WI38 (cell line): ENCODE results near the gene EPB41L2.

Experiments used
- H3K4me3 ChIP-seq: 2 replicates; pipeline ENCODE4 v1.5.1; 2011; ENCODE audit warnings: low read depth, mild to moderate bottlenecking, control low read depth, low read length
- TF ChIP-seq, protein P1 (sequence below): IDR thresholded peaks from 2 replicates; pipeline ENCODE4 v1.5.1; 2012; ENCODE audit warnings: low read depth, mild to moderate bottlenecking, control low read depth, low read length

The EPB41L2 gene

DNA sequence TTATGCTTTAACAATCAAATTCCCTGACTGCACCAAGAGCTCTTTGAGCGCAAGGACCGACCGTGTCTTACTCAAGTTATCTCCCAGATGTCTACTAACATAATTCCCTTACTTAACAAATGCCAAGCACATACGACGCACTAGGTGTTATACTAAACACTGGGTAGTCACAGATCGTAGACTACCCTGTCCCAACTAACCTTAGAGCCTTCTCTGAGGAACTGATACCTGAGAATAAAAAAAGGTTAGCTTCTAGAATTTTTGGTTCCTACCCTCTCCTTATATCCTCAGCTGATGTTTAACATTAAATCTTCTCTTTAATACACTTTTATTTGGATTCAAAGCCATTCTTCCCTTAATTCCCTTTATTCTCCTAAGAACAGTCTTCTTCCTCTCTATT, 38.5 kb downstream of the EPB41L2 start:
- TF ChIP-seq, protein P1, sequence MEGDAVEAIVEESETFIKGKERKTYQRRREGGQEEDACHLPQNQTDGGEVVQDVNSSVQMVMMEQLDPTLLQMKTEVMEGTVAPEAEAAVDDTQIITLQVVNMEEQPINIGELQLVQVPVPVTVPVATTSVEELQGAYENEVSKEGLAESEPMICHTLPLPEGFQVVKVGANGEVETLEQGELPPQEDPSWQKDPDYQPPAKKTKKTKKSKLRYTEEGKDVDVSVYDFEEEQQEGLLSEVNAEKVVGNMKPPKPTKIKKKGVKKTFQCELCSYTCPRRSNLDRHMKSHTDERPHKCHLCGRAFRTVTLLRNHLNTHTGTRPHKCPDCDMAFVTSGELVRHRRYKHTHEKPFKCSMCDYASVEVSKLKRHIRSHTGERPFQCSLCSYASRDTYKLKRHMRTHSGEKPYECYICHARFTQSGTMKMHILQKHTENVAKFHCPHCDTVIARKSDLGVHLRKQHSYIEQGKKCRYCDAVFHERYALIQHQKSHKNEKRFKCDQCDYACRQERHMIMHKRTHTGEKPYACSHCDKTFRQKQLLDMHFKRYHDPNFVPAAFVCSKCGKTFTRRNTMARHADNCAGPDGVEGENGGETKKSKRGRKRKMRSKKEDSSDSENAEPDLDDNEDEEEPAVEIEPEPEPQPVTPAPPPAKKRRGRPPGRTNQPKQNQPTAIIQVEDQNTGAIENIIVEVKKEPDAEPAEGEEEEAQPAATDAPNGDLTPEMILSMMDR, result no peak
- 0 out of 2 replicates have a peak overlapping the region, but pooled peaks have one; percentile 3 for H3K4me3 ChIP-seq

DNA sequence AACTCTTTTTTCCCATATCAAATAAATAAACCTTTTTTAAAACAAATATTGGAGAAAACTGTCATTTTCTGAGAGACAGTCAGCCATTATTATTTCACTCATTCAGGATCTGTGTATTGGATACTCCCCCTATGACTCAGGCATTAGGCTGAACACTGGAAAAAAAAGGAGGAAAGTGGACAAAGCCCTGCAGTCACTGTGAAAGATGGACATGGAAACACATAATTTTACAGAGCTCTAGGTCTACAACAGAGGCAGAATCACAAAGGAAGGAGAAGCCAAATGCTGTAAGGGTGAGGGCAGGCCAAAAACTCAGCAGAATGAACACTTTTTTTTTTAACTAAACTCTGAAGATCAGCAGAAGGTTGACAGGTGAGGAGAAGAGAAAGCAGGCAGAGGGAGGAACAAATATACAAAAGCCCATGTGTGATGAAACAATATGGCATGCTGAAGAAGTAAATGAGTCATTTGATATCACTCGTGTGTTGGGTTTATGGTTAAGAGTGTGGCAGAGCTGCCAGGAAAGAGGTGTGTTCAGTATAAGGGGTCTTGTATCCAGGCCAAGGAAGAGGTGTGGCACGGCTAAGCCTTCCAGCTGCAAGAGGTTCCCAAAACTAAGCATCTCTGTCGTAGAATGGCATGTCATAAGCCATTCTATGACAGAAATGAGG, 39.1 kb downstream of the EPB41L2 start:
- 0 out of 2 replicates have a peak overlapping the region, but pooled peaks have one; percentile 3 for H3K4me3 ChIP-seq
- TF ChIP-seq, protein P1, result no peak

DNA sequence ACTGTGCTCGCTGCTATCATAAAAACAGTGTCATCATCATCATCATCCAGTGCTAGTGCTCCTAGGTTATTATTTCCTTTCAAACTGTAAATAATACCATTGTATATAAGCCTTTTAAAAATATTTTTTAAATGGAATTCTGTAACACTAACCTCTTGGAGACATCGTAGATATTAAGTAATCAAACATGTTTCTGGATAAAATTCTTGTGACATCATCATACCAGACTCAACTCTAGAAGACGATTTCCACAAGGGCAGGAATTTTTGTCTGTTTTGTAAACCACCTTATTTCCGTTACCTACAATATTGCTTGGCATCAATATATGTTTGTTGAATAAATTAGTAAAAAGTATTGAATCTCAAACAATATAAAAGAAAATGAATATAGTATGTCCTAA, 40.4 kb downstream of the EPB41L2 start:
- H3K4me3 ChIP-seq, result no peak overlapping the region
- TF ChIP-seq, protein P1, result no peak

DNA sequence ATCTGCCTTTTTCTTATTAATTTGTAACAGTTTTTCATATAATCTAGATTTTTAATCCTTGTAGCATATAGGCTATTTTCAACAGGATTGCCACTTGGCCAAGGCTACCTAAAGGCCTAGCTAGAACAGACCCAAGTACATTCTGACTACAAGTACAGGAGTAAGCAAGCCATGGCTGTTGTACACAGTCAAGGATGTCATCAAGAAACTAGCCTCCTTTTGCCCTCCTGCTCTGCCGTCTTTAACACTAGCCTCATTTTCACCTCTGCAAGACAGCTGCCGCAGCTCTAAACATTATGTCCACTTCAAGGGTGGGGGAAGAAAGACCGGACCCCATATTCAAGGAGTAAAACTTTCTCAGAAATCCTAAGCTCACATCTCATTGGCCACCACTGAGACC, 45.1 kb downstream of the EPB41L2 start:
- H3K4me3 ChIP-seq, result no peak overlapping the region
- TF ChIP-seq, protein P1, result no peak

DNA sequence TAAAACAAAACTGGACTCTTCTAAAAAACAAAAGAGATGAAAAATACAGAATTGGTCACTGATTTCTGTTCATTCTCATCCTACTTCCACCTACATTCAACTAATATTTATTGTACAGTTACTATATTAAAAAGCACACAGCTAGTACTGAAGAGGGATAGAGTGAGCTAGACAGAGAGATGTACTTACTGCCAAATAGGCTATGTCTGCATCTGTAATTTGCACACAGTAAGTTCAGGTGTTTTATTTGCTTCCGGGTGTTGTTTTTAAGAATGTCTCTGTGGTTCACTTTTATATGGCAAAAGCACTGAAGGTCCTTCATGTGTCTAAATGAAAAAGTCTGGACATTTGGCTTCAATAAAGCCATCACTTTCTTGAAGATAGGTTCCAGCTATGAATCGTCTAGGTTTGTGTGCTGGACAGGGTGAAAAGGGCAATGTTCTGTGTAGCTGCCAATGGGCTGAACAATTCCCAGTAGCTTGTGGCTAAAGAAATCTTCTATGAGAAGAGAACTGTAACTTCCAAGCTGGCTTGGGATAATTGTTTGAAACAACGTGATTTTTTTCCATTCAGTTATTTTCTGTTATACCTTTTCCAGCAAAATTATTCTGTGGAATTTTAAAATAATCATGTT, 47.3 kb downstream of the EPB41L2 start:
- no peak overlapping the region for H3K4me3 ChIP-seq
- TF ChIP-seq, protein P1, result no peak

DNA sequence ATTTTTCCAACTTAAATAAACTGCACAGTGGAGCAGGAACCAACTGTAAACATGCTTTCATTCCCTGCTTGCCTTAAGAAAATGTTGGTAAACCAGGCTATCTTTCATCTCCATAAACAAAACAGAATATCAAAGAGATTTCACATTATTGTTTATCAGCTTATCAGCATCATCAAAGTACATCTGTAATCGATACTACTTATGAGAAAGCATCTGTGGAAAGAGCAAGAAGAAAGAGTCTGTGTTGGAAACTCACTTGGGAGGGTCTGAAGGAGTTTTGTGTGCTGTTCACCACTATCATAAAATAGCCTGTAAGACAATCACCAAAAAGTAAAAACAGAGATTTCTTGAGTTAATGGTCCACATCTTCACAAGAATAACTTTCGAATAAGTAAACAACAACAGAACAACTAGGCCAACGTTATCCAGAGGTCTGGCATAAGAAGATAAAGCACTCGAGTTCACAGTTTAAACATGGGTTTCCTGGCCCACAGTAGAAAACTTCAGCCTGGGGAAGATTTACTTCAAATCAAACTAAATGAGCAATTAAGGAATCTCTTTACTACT, 47.9 kb downstream of the EPB41L2 start:
- TF ChIP-seq, protein P1, result no peak
- H3K4me3 ChIP-seq, result no peak overlapping the region
